Progenitor cell of endocrine pancreas (in vitro differentiated cells): ENCODE results near the gene NTN1. TPM values are rescaled to one million over a fixed set of nuclear protein-coding genes. Genes with fewer than 3 reads are reported as not detected.

Experiments used
- DNase-seq: peaks from one replicate; pipeline ENCODE4 v3.0.0; 2021; ENCODE audit warnings: low spot score; ENCODE audit not compliant: unreplicated experiment
- H3K27ac Mint-ChIP-seq: 2 replicates; pipeline ENCODE4 v1.8.0; 2021; ENCODE audit warnings: mild to moderate bottlenecking, moderate library complexity, mixed read lengths
- H3K27me3 Mint-ChIP-seq: 2 replicates; pipeline ENCODE4 v1.8.0; 2021; ENCODE audit warnings: mixed read lengths
- H3K36me3 Mint-ChIP-seq: 2 replicates; pipeline ENCODE4 v1.8.0; 2022; ENCODE audit warnings: mixed read lengths; ENCODE audit not compliant: insufficient read depth
- H3K4me1 Mint-ChIP-seq: 2 replicates; pipeline ENCODE4 v1.8.0; 2021; ENCODE audit warnings: low read depth, mixed read lengths
- H3K4me3 Mint-ChIP-seq: 2 replicates; pipeline ENCODE4 v1.8.0; 2021; ENCODE audit warnings: low read depth, mild to moderate bottlenecking, moderate library complexity, mixed read lengths
- H3K9me3 Mint-ChIP-seq: 2 replicates; pipeline ENCODE4 v1.8.0; 2021; ENCODE audit warnings: low read depth, mixed read lengths
- CTCF ChIP-seq: fragments of 200-600 bp; sonication (generic); IDR thresholded peaks from one replicate; pipeline ENCODE4 v1.5.0; 2021; ENCODE audit warnings: antibody characterized with exemption, mild to moderate bottlenecking; ENCODE audit not compliant: unreplicated experiment
- total RNA-seq: library from RNA; stranded (reverse); gene quantifications from 2 replicates; pipeline ENCODE4 v1.2.1, GENCODE V29; 2021

The NTN1 gene
- total RNA-seq, 1 donor from 2014 or later, result 4.4 TPM

GRCh38 chr17:9009096-9009495 lies 12.2 kb upstream of the NTN1 start:
- peaks cover 3% of the 10 kb centered on the region for H3K9me3 Mint-ChIP-seq
- H3K27ac Mint-ChIP-seq, result no peak overlapping the region
- H3K27me3 Mint-ChIP-seq, result peaks cover 92% of the 10 kb centered on the region
- no peak for TF ChIP-seq CTCF
- H3K4me1 Mint-ChIP-seq, result no peaks in the 10 kb centered on the region
- H3K36me3 Mint-ChIP-seq, result no peaks in the 10 kb centered on the region
- no peak overlapping the region for H3K4me3 Mint-ChIP-seq
- DNase-seq, result no peak

DNA sequence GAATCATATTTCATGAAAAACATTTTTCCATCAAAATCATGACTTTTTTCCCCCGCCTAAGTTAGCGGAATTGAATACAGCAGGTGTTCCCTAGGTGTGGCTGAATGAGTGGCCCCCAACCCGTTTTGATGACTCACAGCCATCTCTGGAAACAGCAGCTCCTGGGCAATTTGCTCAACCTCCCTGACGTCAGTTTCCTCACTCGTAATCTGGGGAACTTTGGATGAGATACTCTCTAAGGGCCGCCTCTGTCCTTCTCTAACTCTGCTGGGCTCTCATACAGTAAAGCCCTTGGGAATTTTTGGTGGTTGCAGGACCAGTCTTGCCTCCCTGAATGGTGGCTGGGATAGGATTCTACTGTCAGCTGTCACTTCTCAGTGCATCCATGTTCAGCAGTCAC lies 11.6 kb upstream of the NTN1 start:
- Mint-ChIP-seq H3K36me3 (no peaks in the 10 kb centered on the region), H3K4me3 (no peak overlapping the region), H3K9me3 (peaks cover 3% of the 10 kb centered on the region), H3K4me1 (no peaks in the 10 kb centered on the region), H3K27ac (no peak overlapping the region), H3K27me3 (peaks cover 92% of the 10 kb centered on the region)
- no peak for DNase-seq
- TF ChIP-seq CTCF, result no peak

DNA sequence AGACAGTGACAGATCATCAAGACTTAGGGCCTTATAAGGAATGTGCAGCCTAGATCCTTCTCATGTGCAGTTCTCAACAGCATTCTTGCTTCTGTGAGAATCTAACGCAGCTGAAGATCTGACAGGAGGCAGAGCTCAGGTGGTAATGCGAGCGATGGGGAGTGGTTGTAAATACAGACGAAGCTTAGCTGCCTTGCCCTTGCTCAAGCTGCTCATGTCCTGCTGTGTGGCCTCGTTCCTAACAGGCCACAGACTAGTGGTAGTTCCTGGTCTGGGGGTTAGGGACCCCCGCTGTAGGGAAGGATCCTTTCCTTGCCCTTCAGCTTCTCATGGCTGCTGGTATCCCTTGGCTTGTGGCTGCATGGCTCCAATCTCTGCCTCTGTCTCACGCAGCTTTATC lies 10.3 kb upstream of the NTN1 start:
- H3K9me3 Mint-ChIP-seq, result peaks cover 3% of the 10 kb centered on the region

GRCh38 chr17:9016941-9017552 lies 4.3 kb upstream of the NTN1 start:
- H3K27ac Mint-ChIP-seq, result no peak overlapping the region
- H3K9me3 Mint-ChIP-seq, result no peaks in the 10 kb centered on the region
- no peak for TF ChIP-seq CTCF
- H3K27me3 Mint-ChIP-seq, result peaks cover 52% of the 10 kb centered on the region
- H3K4me1 Mint-ChIP-seq, result no peaks in the 10 kb centered on the region
- H3K36me3 Mint-ChIP-seq, result no peaks in the 10 kb centered on the region
- no peak for DNase-seq
- no peak overlapping the region for H3K4me3 Mint-ChIP-seq

More for the DNA sequence above, 10.3 kb upstream of the NTN1 start:
- Mint-ChIP-seq H3K4me1 (no peaks in the 10 kb centered on the region), H3K27ac (no peak overlapping the region), H3K36me3 (no peaks in the 10 kb centered on the region), H3K4me3 (no peak overlapping the region), H3K27me3 (peaks cover 86% of the 10 kb centered on the region)
- no peak for TF ChIP-seq CTCF
- no peak for DNase-seq

GRCh38 chr17:9018726-9019125 lies 2.6 kb upstream of the NTN1 start:
- H3K4me1 Mint-ChIP-seq, result peaks cover 2% of the 10 kb centered on the region
- H3K36me3 Mint-ChIP-seq, result no peaks in the 10 kb centered on the region
- TF ChIP-seq CTCF, result no peak
- no peak overlapping the region for H3K4me3 Mint-ChIP-seq
- DNase-seq, result no peak
- peaks cover 49% of the 10 kb centered on the region for H3K27me3 Mint-ChIP-seq
- no peak overlapping the region for H3K27ac Mint-ChIP-seq
- no peaks in the 10 kb centered on the region for H3K9me3 Mint-ChIP-seq
